GM10266 (cell line): ENCODE measurements around the gene WAPL.

Source experiments
- DNase-seq: peaks from one replicate; pipeline ENCODE4 v3.0.0; 2012; ENCODE audit errors: extremely low spot score
- TF ChIP-seq, protein P1 (sequence below): IDR thresholded peaks from 2 replicates; pipeline ENCODE4 v1.5.1; 2012; ENCODE audit warnings: mild to moderate bottlenecking, low read depth; ENCODE audit not compliant: control insufficient read depth, insufficient read depth; ENCODE audit errors: missing control alignments

WAPL gene

DNA sequence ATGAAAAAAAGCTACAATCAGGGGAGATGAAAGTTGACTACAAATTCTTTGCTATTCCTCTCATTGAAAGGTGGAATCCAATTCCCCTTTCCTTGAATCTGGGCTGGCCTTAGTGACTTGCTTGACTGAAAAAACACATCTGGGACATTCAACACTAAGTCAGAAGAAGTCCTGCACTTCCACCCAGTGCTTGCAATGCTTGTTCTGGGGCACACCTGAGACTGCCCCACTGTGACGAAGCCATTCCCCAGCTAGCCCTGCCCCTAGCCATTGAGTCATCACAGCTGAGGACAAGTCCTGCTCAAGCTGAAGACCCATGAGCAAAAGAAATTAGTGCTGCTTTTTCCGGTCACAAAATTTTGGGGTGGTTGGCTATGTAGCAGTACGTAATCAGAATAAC is 135.8 kb downstream of the WAPL start:
- TF ChIP-seq, protein P1, sequence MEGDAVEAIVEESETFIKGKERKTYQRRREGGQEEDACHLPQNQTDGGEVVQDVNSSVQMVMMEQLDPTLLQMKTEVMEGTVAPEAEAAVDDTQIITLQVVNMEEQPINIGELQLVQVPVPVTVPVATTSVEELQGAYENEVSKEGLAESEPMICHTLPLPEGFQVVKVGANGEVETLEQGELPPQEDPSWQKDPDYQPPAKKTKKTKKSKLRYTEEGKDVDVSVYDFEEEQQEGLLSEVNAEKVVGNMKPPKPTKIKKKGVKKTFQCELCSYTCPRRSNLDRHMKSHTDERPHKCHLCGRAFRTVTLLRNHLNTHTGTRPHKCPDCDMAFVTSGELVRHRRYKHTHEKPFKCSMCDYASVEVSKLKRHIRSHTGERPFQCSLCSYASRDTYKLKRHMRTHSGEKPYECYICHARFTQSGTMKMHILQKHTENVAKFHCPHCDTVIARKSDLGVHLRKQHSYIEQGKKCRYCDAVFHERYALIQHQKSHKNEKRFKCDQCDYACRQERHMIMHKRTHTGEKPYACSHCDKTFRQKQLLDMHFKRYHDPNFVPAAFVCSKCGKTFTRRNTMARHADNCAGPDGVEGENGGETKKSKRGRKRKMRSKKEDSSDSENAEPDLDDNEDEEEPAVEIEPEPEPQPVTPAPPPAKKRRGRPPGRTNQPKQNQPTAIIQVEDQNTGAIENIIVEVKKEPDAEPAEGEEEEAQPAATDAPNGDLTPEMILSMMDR = no peak
- DNase-seq = no peak
